H54 (cell line): Measurements from ENCODE around the gene LENG1.
"Not testable (repeated sequence)": the region's sequence is repeated elsewhere in the genome, so short reads cannot be mapped to it uniquely, and the experiment has no call there.

Experiments used
- DNase-seq: peaks from one replicate; pipeline ENCODE4 v3.0.0; 2011; ENCODE audit warnings: low spot score, mixed read lengths; ENCODE audit not compliant: insufficient read length
- FAIRE-seq: peaks from 3 replicates; lab custom pipeline; 2011; peaks lifted over from hg19 to GRCh38; lab: Jason Lieb, UNC
- POLR2A ChIP-seq: IDR thresholded peaks from 2 replicates; pipeline ENCODE4 v1.6.1; 2011; ENCODE audit warnings: low read depth, mild to moderate bottlenecking, low read length

Gene LENG1

GRCh38 chr19:54180691-54181091 lies 21.2 kb upstream of the LENG1 start:
- DNase-seq (no peak), FAIRE-seq (no peak)
- no peak for TF ChIP-seq POLR2A

- DNase-seq, result no peak
- TF ChIP-seq POLR2A, result no peak
- FAIRE-seq, result no peak
Measured at GRCh38 chr19:54179921-54180461, 20.5 kb upstream of the LENG1 start.

- FAIRE-seq (no peak), DNase-seq (no peak)
- no peak for TF ChIP-seq POLR2A
Measured at GRCh38 chr19:54179262-54179852, 19.8 kb upstream of the LENG1 start.

GRCh38 chr19:54178581-54179261 lies 19.2 kb upstream of the LENG1 start:
- peak; percentile 15; the same call in 1 of the 2 replicates for TF ChIP-seq POLR2A
- DNase-seq (no peak), FAIRE-seq (no peak)

GRCh38 chr19:54173951-54174834 lies 14.7 kb upstream of the LENG1 start:
- no peak for TF ChIP-seq POLR2A
- DNase-seq, result no peak
- no peak for FAIRE-seq

GRCh38 chr19:54173359-54173699 lies 13.8 kb upstream of the LENG1 start:
- DNase-seq, result no peak
- FAIRE-seq, result no peak
- no peak for TF ChIP-seq POLR2A

- FAIRE-seq, result no peak
- peak; percentile 11; the same call in 1 of the 2 replicates for TF ChIP-seq POLR2A
- DNase-seq, result peak; percentile 74
Measured at GRCh38 chr19:54172471-54173358, 13.2 kb upstream of the LENG1 start, which contains the start of gene TMC4. Gene TMC4, minus strand, starts transcription at chr19:54173160. Its CDS starts 43 bp downstream, at chr19:54173117.

- FAIRE-seq, result not testable (repeated sequence)
Measured at GRCh38 chr19:54171736-54172431, 12.4 kb upstream of the LENG1 start.

GRCh38 chr19:54169149-54169740 lies 9.7 kb upstream of the LENG1 start:
- FAIRE-seq (no peak), DNase-seq (no peak)
- no peak for TF ChIP-seq POLR2A

More at GRCh38 chr19:54171736-54172431, 12.4 kb upstream of the LENG1 start:
- not testable (repeated sequence) for DNase-seq

- peak; percentile 99 for DNase-seq
- FAIRE-seq, result no peak
- no peak for TF ChIP-seq POLR2A
Measured at GRCh38 chr19:54168174-54168917, 8.8 kb upstream of the LENG1 start.

GRCh38 chr19:54165222-54165621 lies 5.7 kb upstream of the LENG1 start:
- TF ChIP-seq POLR2A, result no peak
- FAIRE-seq (no peak), DNase-seq (no peak)
